NCI-H2196 treated with DMSO at 0.1 percent for 48 hours (cell line): ENCODE data around the gene DBI.
A peak's percentile ranks its signal among the peaks of the same experiment; 100 is the strongest.

Experiments
- DNase-seq: peaks from one replicate; lab custom pipeline; 2025; ENCODE audit not compliant: unreplicated experiment; lab: John Stamatoyannopoulos, UW

DBI gene

DNA sequence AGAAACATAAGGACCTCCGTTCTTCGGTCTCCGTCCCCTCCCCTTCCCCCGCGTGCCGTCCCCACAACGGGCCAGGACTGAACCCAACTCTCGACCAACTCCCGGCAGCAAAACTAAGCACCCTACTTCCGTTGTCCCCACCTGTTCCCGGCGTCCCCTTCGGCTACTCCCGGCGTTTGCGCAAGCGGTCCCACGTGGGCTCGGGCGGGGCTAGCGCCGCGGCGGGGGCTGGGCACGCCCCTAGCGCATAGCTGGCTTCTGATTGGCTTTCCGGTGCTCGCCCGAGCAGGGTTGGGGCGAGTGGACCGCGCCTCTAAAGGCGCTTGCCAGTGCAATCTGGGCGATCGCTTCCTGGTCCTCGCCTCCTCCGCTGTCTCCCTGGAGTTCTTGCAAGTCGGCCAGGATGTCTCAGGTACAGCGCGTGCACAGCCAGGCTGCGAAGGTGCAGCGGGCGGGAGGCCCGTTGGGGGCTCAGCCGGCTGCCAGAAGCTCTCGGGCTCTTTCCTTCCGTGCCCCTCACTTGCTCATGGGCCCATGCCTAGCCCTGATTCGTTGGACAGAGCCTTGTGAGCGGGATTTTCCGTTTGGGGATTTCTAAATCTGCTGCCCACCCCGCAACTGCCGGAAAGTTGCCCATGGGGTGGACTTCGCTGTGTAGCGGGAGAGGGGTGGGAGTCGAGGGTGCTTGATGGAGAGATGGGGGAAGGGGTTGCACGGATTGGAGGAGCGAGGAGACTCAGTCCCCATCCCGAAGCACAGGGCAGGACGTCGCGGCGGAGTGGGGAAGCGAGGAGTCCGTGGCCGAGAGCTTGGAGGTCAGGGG lies at the start of gene DBI, which contains the start of gene C2orf76:
TSS of gene DBI (plus strand) at position 329 of the 823 bp plus-strand sequence. CDS start at position 404, 75 bp downstream.
TSS of gene C2orf76 (minus strand) at position 186 of the 823 bp plus-strand sequence. CDS start 26,875 bp downstream, outside the sequence.
- peak; percentile 91 for DNase-seq

DNA sequence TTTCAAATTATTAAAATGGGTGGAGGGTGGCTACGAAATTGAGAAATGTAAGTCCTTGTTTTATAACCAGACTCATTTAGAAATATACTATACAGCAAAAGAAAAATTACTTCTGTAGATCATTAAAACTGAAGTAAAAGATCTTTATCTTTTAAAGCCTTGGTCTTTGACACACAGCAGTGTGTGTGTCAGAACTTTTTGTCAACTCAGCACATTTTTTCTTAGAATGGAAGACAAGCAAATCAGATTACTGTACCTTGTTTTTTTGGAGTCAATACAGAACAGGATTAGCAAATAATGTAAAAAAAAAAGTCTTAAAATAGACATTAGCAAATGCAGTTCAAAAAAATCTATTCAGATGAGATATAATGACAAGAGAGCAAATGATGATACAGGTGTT lies 49.2 kb upstream of the DBI start:
- DNase-seq = no peak

GRCh38 chr2:119319593-119319992 lies 47.2 kb upstream of the DBI start:
- DNase-seq = no peak

GRCh38 chr2:119323459-119323858 lies 43.3 kb upstream of the DBI start:
- DNase-seq = no peak

DNA sequence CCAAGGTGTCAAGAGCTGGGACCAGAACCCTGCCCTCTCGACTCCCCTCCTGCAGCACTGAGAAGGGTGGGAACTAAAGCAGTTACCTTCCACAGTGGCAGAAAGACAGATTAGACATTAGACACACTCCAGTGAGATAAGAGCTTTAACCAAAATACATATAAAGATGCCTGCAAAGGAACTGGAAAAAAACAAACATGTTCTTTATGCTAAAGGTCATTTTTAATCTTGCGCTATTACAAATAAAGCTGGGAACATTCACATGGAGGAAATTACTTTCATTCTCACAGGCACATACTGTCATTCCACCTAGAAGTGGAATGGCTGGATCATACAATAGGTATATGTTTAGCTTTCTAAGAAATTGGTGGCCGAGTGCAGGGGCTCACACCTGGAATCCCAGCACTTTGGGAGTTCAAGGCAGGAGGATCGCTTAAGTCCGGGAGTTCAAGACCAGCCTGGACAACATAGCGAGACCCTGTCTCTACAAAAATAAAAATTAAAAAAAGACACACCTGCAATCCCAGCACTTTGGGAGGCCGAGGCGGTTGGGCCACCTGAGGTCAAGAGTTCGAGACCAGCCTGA lies 42.0 kb upstream of the DBI start:
- DNase-seq = no peak

- no peak for DNase-seq
These were observed 39.8 kb upstream of the DBI start for GRCh38 chr2:119326938-119327337.

GRCh38 chr2:119327431-119327830 lies 39.3 kb upstream of the DBI start:
- no peak for DNase-seq

GRCh38 chr2:119332953-119333352 lies 33.8 kb upstream of the DBI start:
- no peak for DNase-seq

DNA sequence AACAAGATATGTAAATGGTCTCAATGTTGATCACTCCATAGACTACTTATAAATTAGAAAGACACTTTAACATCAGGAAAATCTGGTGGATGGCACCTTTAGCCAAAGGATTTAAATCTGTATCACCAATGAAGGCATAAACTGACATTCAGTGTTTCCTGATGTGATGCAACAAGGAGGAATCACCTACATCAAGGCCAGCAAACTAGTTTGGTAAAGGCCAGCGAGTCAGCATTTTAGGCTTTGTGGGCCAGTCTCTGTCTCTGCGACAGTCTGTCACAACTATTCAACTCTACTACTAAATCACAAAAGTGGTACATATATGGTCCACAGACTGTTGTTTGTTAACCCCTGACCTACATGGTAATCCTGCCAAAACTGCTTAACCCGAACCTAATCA lies 33.4 kb upstream of the DBI start:
- no peak for DNase-seq

- DNase-seq = no peak
These were observed 32.9 kb upstream of the DBI start for GRCh38 chr2:119333833-119334232.

DNA sequence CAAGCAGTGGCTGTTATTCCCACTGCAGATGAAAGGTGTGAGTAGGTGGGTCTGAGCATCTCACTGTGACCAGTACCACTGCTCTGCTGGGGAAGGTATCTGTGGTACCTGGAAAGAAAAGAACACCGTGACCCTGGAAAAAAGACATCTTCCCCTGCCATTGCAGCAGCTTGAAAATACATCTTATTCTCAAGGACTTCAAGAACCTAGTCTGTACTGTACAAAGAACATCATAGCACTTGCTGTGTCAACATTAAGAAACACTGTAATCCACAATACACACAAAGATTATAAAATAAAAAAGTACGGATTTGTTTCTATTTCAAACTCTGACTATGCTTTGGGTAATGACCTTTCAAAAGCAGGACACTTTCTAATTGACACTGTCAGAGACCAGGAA lies 29.0 kb upstream of the DBI start:
- DNase-seq = no peak

DNA sequence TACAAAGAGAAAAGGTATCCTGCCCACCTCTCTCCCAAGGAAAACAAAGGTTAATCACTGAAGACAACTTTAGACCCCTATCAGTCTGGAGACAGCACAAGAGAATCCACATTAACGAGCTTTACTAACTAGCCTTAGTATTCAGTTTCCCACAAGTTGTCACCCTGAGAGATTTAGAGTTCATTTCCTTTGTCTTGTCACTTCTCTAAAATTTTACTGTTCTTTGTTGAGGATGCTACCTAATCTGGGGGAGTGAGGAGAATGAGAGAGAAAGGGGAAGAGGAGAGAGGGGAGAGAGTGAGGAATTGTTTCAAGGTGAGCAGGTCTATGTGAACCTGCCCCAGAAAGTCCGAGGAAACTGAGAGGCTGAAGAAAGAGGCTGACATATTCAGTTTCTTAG lies 28.5 kb upstream of the DBI start:
- no peak for DNase-seq

DNA sequence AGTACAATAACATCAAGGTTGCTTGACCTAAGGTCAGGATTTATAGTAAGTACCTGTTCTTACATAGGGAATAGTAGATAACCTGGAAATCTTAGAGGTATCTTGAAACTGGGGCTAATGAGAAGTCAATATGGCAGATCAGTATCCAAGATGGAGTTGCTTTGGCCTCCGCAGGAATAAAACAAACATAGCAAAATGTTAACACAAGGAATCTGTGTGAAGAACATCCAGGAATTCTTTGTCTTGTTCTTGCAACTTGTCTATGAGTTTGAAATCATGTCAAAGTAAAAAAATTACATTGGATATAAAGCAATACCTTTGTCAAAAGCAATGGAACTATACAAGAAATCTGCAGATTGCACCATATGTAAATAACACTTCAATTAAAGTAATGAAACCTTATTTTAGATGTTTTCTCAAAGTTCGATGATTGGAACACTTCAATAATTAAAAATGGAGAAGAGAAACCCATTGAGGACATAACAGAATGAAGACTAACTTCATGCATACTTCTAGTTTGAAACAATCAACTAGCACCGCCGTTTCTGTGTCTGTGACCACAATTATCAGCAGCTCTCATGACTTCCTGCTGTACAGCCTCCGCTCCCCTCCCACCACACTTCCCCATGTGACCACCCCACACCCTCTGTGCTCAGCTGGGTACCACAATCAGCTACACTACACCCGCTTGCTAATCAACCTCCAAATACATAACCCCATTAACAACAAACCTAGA lies 27.8 kb upstream of the DBI start:
- DNase-seq = no peak

DNA sequence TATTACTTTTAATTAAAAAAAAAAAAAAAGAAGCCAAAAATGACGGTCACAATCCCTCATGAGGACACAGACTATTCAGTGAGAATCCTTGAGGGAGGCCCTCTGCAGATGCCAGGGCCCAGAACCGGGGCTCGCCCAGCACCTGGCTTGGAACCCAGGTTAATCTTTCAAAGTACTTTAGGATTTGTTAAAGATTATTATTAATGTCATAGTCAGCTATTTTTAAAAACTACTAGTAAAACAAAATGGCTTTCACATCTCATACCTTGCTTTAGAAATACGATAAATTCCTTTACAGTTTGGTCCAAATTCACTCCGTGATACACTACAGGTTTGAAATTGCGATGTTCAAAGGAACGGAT lies 27.2 kb upstream of the DBI start:
- no peak for DNase-seq

GRCh38 chr2:119341684-119342083 lies 25.1 kb upstream of the DBI start:
- no peak for DNase-seq

DNA sequence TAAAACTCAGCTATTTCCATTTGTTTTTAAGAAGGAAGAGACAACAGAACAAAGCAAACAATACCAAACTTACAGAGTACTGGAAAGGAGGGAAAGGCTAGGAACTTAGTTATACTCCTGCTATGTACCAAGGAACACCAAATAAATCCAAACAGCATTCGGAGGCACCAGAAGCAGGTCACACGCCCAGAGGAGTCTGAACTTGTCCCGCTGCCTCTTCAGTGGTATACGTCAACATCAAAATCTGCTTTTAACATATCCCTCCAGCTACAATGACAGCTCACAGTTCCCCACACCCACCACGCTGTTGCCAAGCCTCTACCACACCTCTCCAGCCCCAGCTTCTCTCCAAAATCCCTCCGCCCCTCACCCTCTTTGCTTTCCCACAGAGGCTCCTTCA lies 17.5 kb upstream of the DBI start:
- no peak for DNase-seq

GRCh38 chr2:119350311-119350998 lies 16.3 kb upstream of the DBI start:
- no peak for DNase-seq

GRCh38 chr2:119352357-119352756 lies 14.4 kb upstream of the DBI start:
- DNase-seq = no peak

- no peak for DNase-seq
These were observed 11.9 kb upstream of the DBI start for GRCh38 chr2:119354860-119355259.

DNA sequence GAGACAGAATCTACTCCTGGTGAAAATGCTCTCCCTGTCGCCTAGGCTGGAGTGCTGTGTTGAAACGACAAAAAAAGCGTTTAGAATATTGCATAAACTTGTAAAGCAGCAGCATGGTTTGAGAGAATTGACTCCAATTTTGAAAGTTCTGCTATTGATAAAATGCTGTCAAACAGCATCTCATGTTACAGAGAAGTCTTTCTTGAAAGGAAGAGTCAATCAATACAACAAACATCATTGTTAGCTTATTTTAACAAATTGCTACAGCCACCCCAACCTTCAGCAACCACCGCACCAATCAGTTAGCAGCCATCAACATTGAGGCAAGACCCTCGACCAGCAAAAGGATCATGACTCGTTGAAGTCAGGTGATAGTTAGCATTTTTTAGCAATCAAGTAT lies 7.0 kb upstream of the DBI start:
- DNase-seq = no peak

- no peak for DNase-seq
These were observed 6.3 kb upstream of the DBI start for GRCh38 chr2:119360423-119360966.
